ENCODE data around the gene ABHD2. TPM values are rescaled to one million over a fixed set of nuclear protein-coding genes. Genes with fewer than 3 reads are reported as not detected.

The ABHD2 gene
- total RNA-seq, 4 donors from 2014 or later = 19.3 to 150 (median 64.5) TPM

DNA sequence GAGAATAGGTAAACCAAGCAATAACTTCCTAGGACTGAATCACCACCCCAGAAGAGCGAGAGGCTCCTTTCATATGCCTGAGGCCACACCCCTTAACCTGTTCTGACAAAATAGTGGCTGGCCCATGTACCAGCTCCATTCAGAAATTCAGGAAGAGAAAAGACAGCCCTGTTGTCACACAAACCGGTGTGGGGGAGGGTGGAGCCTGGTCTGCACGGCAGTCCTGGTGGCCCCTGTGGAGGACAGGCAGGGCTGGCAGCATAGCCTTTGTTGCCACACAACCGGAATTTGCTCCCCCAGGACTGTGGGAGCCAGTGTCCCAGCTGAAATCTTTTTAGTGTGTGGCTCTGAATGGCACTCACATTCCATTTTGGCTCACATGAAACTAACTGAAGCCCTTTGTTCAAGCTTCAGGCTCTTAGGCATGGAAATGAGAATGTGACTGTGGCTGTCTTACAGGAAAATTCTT, 109.3 kb downstream of the ABHD2 start:
- ATAC-seq (no peak), DNase-seq (no peak)
- in situ Hi-C loops (cut with MboI; ENCODE audit: low sequenced_read_pairs in 4 of 4) = no loop called here
- Histone ChIP-seq H3K9me3 (no peaks in the 10 kb centered on the region), H3K27me3 (no peaks in the 10 kb centered on the region), H3K4me1 (peaks cover 0 to 7% of the 10 kb centered on the region in 2 donors), H3K4me3 (no peak overlapping the region), H3K27ac (no peak overlapping the region), H3K36me3 (peaks cover 0 to 86% of the 10 kb centered on the region in 2 donors)
- intact Hi-C loops (cut with DNase I; ENCODE audit: low total_unique reads) = no loop called here
- TF ChIP-seq, protein P1, sequence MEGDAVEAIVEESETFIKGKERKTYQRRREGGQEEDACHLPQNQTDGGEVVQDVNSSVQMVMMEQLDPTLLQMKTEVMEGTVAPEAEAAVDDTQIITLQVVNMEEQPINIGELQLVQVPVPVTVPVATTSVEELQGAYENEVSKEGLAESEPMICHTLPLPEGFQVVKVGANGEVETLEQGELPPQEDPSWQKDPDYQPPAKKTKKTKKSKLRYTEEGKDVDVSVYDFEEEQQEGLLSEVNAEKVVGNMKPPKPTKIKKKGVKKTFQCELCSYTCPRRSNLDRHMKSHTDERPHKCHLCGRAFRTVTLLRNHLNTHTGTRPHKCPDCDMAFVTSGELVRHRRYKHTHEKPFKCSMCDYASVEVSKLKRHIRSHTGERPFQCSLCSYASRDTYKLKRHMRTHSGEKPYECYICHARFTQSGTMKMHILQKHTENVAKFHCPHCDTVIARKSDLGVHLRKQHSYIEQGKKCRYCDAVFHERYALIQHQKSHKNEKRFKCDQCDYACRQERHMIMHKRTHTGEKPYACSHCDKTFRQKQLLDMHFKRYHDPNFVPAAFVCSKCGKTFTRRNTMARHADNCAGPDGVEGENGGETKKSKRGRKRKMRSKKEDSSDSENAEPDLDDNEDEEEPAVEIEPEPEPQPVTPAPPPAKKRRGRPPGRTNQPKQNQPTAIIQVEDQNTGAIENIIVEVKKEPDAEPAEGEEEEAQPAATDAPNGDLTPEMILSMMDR (IDR thresholded peaks at IDR 0.05 in 4 of 5, conservative IDR thresholded peaks at IDR 0.05 in 1 of 5) = no peak
- no peak for TF ChIP-seq POLR2A (IDR thresholded peaks at IDR 0.05)

DNA sequence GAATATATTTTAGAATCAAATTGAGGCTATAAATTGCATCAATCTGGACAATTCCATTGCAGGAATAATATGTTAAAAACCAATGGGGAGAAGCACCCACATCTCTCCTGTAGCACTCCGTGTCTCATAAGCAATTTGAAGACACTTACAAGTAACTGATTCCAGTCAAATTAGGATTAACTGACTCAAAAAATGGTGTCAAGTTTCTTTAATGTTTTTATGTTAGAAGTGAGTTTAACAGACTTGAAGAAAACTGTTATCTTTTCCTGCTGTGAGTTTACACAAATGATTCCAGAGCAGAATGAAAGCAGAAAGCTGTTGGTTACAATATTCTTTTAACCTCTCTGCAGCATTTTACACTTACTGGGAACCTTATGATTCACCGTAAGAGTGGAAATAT, 109.9 kb downstream of the ABHD2 start:
- TF ChIP-seq, protein P1 (IDR thresholded peaks at IDR 0.05 in 4 of 5, conservative IDR thresholded peaks at IDR 0.05 in 1 of 5) = no peak
- no peak for TF ChIP-seq POLR2A (IDR thresholded peaks at IDR 0.05)
- DNase-seq = no peak
- no peak for ATAC-seq
- intact Hi-C loops (cut with DNase I; ENCODE audit: low total_unique reads) = no loop called here
- Histone ChIP-seq H3K4me1 (peaks cover 0 to 7% of the 10 kb centered on the region in 2 donors), H3K9me3 (no peaks in the 10 kb centered on the region), H3K4me3 (no peak overlapping the region), H3K27ac (no peak overlapping the region), H3K36me3 (peaks cover 0 to 79% of the 10 kb centered on the region in 2 donors), H3K27me3 (no peaks in the 10 kb centered on the region)
- in situ Hi-C loops (cut with MboI; ENCODE audit: low sequenced_read_pairs in 4 of 4) = no loop called here

DNA sequence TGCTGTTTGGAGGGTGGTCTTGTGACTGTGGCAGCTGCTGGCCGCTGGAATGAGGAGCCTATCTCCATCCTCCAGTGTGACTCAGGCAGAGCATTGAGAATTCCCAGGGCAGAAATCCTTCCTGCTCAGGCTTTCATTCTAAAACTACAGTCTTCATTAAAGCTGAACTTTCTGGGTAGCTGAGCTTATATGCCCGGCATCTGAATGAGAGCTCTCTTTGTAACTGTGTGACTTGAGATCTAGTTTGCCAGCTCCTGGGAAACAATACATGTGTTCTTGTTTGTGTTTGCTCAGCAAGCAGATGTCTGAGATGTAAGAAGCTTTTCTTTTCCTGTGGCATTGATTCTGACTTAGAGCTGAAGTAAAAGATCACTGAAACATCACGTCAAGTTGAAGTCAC, 110.7 kb downstream of the ABHD2 start:
- no peaks in the 10 kb centered on the region for H3K27me3 ChIP-seq
- intact Hi-C loops (cut with DNase I; ENCODE audit: low total_unique reads) (no loop called here), in situ Hi-C loops (cut with MboI; ENCODE audit: low sequenced_read_pairs in 4 of 4) (no loop called here)
- no peak for TF ChIP-seq POLR2A (IDR thresholded peaks at IDR 0.05)
- TF ChIP-seq, protein P1 (IDR thresholded peaks at IDR 0.05 in 4 of 5, conservative IDR thresholded peaks at IDR 0.05 in 1 of 5) = no peak
- H3K9me3 ChIP-seq = no peaks in the 10 kb centered on the region
- no peak overlapping the region for H3K27ac ChIP-seq
- peaks cover 0 to 72% of the 10 kb centered on the region in 2 donors for H3K36me3 ChIP-seq
- peaks cover 0 to 7% of the 10 kb centered on the region in 2 donors for H3K4me1 ChIP-seq
- DNase-seq (no peak), ATAC-seq (no peak)
- H3K4me3 ChIP-seq = no peak overlapping the region

DNA sequence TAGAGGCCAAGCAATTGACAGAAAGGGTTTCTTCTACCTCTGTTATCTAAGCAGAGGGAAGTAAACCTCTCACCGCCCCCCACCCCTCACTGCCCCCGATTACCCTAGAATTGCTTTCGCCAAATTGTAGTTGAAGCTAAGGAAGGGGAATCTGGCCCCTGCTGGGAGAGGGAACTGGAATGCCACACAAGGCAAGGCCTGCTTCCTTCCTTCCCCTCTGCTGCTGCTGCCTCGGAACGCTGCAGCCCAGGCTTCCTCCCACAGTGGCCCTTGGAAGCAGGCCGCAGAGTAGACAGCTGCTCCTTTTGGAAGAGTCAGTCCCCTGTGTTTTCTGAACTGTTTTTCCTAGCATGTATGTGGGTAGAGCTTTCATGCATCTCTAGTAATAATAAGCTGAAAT, 111.5 kb downstream of the ABHD2 start:
- TF ChIP-seq POLR2A (IDR thresholded peaks at IDR 0.05) = no peak
- TF ChIP-seq, protein P1 (IDR thresholded peaks at IDR 0.05 in 4 of 5, conservative IDR thresholded peaks at IDR 0.05 in 1 of 5) = no peak
- intact Hi-C loops (cut with DNase I; ENCODE audit: low total_unique reads) = no loop called here
- Histone ChIP-seq H3K27ac (no peak overlapping the region), H3K4me1 (peaks cover 0 to 7% of the 10 kb centered on the region in 2 donors), H3K36me3 (peaks cover 0 to 63% of the 10 kb centered on the region in 2 donors), H3K9me3 (no peaks in the 10 kb centered on the region), H3K4me3 (no peak overlapping the region), H3K27me3 (no peaks in the 10 kb centered on the region)
- no peak for ATAC-seq
- in situ Hi-C loops (cut with MboI; ENCODE audit: low sequenced_read_pairs in 4 of 4) = loop anchor here in 1 of 4 donors (25.0 kb wide), 1 partner anchor 238 kb away; no protein-coding TSS in a partner anchor
- no peak for DNase-seq

DNA sequence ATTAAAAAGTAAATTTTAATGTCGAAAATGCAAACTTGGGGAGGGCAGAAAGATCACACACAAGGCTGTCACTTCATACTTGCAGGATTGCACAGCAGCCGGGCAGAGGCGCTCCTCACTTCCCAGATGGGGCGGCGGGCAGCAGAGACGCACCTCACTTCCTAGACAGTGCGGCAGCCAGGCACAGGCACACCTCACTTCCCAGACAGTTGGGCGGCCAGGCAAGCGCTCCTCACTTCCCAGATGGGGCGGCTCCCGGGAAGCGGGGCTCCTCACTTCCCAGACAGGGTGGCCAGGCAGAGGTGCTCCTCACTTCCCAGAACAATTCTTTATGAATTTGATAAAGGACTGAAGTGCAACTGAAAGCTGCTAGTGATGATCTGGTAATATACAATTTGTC, 111.9 kb downstream of the ABHD2 start:
- ATAC-seq (no peak), DNase-seq (no peak)
- no peak for TF ChIP-seq POLR2A (IDR thresholded peaks at IDR 0.05)
- TF ChIP-seq, protein P1 (IDR thresholded peaks at IDR 0.05 in 4 of 5, conservative IDR thresholded peaks at IDR 0.05 in 1 of 5) = no peak
- H3K36me3 ChIP-seq = peaks cover 0 to 59% of the 10 kb centered on the region in 2 donors
- H3K4me1 ChIP-seq = peaks cover 0 to 7% of the 10 kb centered on the region in 2 donors
- in situ Hi-C loops (cut with MboI; ENCODE audit: low sequenced_read_pairs in 4 of 4) = loop anchor here in 1 of 4 donors (25.0 kb wide), 1 partner anchor 237 kb away; no protein-coding TSS in a partner anchor
- H3K4me3 ChIP-seq = no peak overlapping the region
- H3K27ac ChIP-seq = no peak overlapping the region
- intact Hi-C loops (cut with DNase I; ENCODE audit: low total_unique reads) = no loop called here
- H3K27me3 ChIP-seq = no peaks in the 10 kb centered on the region
- no peaks in the 10 kb centered on the region for H3K9me3 ChIP-seq

Data from gastrocnemius medialis (tissue), 4 donors.